ENCODE measurements around the gene GPR21. TPM values are rescaled to one million over a fixed set of nuclear protein-coding genes. Genes with fewer than 3 reads are reported as not detected.

Gene GPR21
- total and polyA plus RNA-seq, 2 donors (not counting 3 experiments of a cell fraction or from before 2014, with no cell fraction given), result 0.36 to 2.7 TPM

DNA sequence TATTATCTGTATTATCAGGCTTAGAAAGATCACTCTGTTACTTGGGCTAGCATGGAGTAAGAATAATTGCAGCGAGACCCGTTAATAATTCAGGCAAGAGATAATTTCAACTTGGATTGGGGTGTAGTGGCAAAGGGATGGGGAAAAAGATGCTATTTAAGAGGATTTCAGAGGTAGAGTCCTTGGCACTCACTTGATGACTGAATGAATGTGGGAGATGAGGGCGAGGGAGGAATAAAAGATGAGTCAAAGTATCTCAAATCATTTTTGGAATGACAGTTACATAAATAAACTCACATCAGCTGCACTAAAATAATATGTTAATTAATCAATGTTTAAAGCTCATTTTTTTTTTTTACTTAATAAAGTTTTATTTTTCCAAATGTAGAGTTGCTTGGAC lies 4.5 kb upstream of the GPR21 start:
- peaks cover 1 to 2% of the 10 kb centered on the region in 2 experiments for H3K36me3 ChIP-seq (ENCODE audit: control insufficient read depth in 2 of 2, extremely low read depth in 1 of 2, insufficient read depth in 2 of 2, low read length in 2 of 2)
- dilution Hi-C loops (cut with MboI; ENCODE audit: extremely low pct_ligation_motif_present, low sequenced_read_pairs) (no loop called here), intact Hi-C loops (cut with micrococcal nuclease) (no loop called here)
- TF ChIP-seq, protein P1, sequence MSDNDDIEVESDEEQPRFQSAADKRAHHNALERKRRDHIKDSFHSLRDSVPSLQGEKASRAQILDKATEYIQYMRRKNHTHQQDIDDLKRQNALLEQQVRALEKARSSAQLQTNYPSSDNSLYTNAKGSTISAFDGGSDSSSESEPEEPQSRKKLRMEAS (IDR thresholded peaks at IDR 0.05; ENCODE audit: insufficient read depth, insufficient read length), result no peak
- no peak for TF ChIP-seq POLR2AphosphoS5 (IDR thresholded peaks at IDR 0.05; ENCODE audit: insufficient read depth, low read depth, low read length)
- no peak for TF ChIP-seq MYC (IDR thresholded peaks at IDR 0.05; ENCODE audit: low read depth, low read length)
- no peak for TF ChIP-seq POLR2A (IDR thresholded peaks at IDR 0.05; ENCODE audit: low read depth, low read length)
- no peak for TF ChIP-seq EZH2 (IDR thresholded peaks at IDR 0.05; ENCODE audit: borderline replicate concordance, low read depth, low read length, severe bottlenecking)
- no peak for TF ChIP-seq FOS (IDR thresholded peaks at IDR 0.05; ENCODE audit: borderline replicate concordance, insufficient read depth, low read length)
- TF ChIP-seq GATA2 (IDR thresholded peaks at IDR 0.05; ENCODE audit: insufficient read depth, insufficient read length, low read depth, low read length), result no peak
- no peak for TF ChIP-seq JUN (IDR thresholded peaks at IDR 0.05; ENCODE audit: borderline replicate concordance, insufficient read depth, insufficient read length, low read depth)
- TF ChIP-seq, protein P2, sequence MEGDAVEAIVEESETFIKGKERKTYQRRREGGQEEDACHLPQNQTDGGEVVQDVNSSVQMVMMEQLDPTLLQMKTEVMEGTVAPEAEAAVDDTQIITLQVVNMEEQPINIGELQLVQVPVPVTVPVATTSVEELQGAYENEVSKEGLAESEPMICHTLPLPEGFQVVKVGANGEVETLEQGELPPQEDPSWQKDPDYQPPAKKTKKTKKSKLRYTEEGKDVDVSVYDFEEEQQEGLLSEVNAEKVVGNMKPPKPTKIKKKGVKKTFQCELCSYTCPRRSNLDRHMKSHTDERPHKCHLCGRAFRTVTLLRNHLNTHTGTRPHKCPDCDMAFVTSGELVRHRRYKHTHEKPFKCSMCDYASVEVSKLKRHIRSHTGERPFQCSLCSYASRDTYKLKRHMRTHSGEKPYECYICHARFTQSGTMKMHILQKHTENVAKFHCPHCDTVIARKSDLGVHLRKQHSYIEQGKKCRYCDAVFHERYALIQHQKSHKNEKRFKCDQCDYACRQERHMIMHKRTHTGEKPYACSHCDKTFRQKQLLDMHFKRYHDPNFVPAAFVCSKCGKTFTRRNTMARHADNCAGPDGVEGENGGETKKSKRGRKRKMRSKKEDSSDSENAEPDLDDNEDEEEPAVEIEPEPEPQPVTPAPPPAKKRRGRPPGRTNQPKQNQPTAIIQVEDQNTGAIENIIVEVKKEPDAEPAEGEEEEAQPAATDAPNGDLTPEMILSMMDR (IDR thresholded peaks at IDR 0.05; ENCODE audit: extremely low read depth in 1 of 2, insufficient read depth in 1 of 2, low read depth in 1 of 2, low read length in 2 of 2), result no peak
- H3K4me2 ChIP-seq (ENCODE audit: insufficient read depth, low read length), result no peak overlapping the region
- H4K20me1 ChIP-seq (replicated peaks; ENCODE audit: control insufficient read depth, extremely low read depth, insufficient read depth, low read length), result no peaks in the 10 kb centered on the region
- BruUV-seq (replicated peaks), result no TSS peak
- H3K79me2 ChIP-seq (ENCODE audit: control insufficient read depth, insufficient read depth, low read length), result no peaks in the 10 kb centered on the region
- H3K4me1 ChIP-seq (ENCODE audit: control insufficient read depth, extremely low read depth, insufficient read depth, low read length), result peaks cover 17% of the 10 kb centered on the region
- no peak overlapping the region for H3K9ac ChIP-seq (replicated peaks; ENCODE audit: extremely low read depth, insufficient read depth, low read length)
- no peaks in the 10 kb centered on the region for H3K9me1 ChIP-seq (replicated peaks; ENCODE audit: control insufficient read depth, extremely low read depth, insufficient read depth, low read length)
- H3K4me3 ChIP-seq (replicated peaks in 1 of 3; ENCODE audit: insufficient read depth in 1 of 3, low read depth in 1 of 3, low read length in 3 of 3), result no peak overlapping the region
- POLR2A ChIA-PET, result no interaction called here
- H3K27ac ChIP-seq (ENCODE audit: insufficient read depth, low read depth, low read length), result no peak overlapping the region
- no peak for DNase-seq (ENCODE audit: low read depth, low spot score)
- H3K9me3 ChIP-seq (replicated peaks; ENCODE audit: control insufficient read depth, insufficient read depth, low read length), result no peaks in the 10 kb centered on the region
- FAIRE-seq, result no peak
- CTCF ChIA-PET, result interaction anchor here (1.1 to 1.4 kb wide), 2 partner anchors 8 to 21 kb away, joined by 3 to 6 read pairs; no protein-coding TSS in a partner anchor
- no peaks in the 10 kb centered on the region for H3K27me3 ChIP-seq (ENCODE audit: control insufficient read depth in 2 of 2, insufficient read depth in 2 of 2, low read length in 2 of 2)
- H2AFZ ChIP-seq (ENCODE audit: low read depth, low read length), result no peak overlapping the region

Data from endothelial cell of umbilical vein (primary cell).